CD14-positive monocyte (primary cell): ENCODE results near the gene RECQL5. TPM values are rescaled to one million over a fixed set of nuclear protein-coding genes. Genes with fewer than 3 reads are reported as not detected.

Experiments used
- DNase-seq, 3 donors: peaks; one replicate each; pipeline ENCODE4 v3.0.0-alpha.2; 2011 to 2022
- H2AFZ ChIP-seq: 2 replicates; pipeline ENCODE4 v1.6.0; 2012; ENCODE audit warnings: mild to moderate bottlenecking, low read depth, low read length, inconsistent platforms; ENCODE audit not compliant: insufficient read depth, poor library complexity, severe bottlenecking
- H3K27ac ChIP-seq, 2 donors: 1 replicate in 1 of 2; 2 replicates in 1 of 2; pipeline ENCODE4 v1.5.1; 2012 to 2013; ENCODE audit warnings: low read length in 2 of 2, control low read depth in 1 of 2, inconsistent platforms in 1 of 2, low read depth in 1 of 2, mild to moderate bottlenecking in 1 of 2
- H3K27me3 ChIP-seq, 2 donors: one replicate each; pipeline versions ENCODE4 v1.6.0 to v1.6.1; 2011 to 2013; ENCODE audit warnings: low read length in 2 of 2; ENCODE audit not compliant: control insufficient read depth in 2 of 2, insufficient read depth in 2 of 2
- H3K36me3 ChIP-seq, 2 donors: replicated peaks in 1 of 2; 1 replicate in 1 of 2; 2 replicates in 1 of 2; pipeline versions ENCODE4 v1.5.1 to v1.6.1; 2012 to 2013; ENCODE audit warnings: low read length in 2 of 2, control low read depth in 1 of 2, inconsistent platforms in 1 of 2, mild to moderate bottlenecking in 1 of 2; ENCODE audit not compliant: insufficient read depth in 2 of 2, control insufficient read depth in 1 of 2
- H3K4me1 ChIP-seq, 2 donors: 1 replicate in 1 of 2; 2 replicates in 1 of 2; pipeline versions ENCODE4 v1.5.1 to v1.6.1; 2012 to 2013; ENCODE audit warnings: low read length in 2 of 2, control low read depth in 1 of 2, inconsistent platforms in 1 of 2, mild to moderate bottlenecking in 1 of 2, moderate library complexity in 1 of 2; ENCODE audit not compliant: insufficient read depth in 2 of 2, control insufficient read depth in 1 of 2
- H3K4me2 ChIP-seq: replicated peaks from 2 replicates; pipeline ENCODE3; 2012; ENCODE audit warnings: low read length, moderate library complexity, mild to moderate bottlenecking; ENCODE audit not compliant: poor library complexity, severe bottlenecking; ENCODE audit errors: extremely low read depth
- H3K4me3 ChIP-seq, 3 experiments: fragments of 200-600 bp in 1 of 3; sonication (generic) in 1 of 3; replicated peaks in 1 of 3; 1 replicate in 2 of 3; 2 replicates in 1 of 3; pipeline ENCODE4 v1.5.1; 2011 to 2013; ENCODE audit warnings: low read length in 3 of 3, mild to moderate bottlenecking in 3 of 3, control low read depth in 2 of 3, low read depth in 2 of 3, inconsistent platforms in 1 of 3, moderate library complexity in 1 of 3
- H3K79me2 ChIP-seq: 2 replicates; pipeline ENCODE4 v1.6.0; 2012; ENCODE audit warnings: mild to moderate bottlenecking, control low read depth, inconsistent platforms, low read length, moderate library complexity; ENCODE audit not compliant: insufficient read depth
- H3K9ac ChIP-seq: 2 replicates; pipeline ENCODE4 v1.6.0; 2017; ENCODE audit warnings: low read length, mild to moderate bottlenecking; ENCODE audit not compliant: insufficient read depth, poor library complexity, severe bottlenecking
- H3K9me3 ChIP-seq, 2 donors: replicated peaks in 1 of 2; 1 replicate in 1 of 2; 2 replicates in 1 of 2; pipeline versions ENCODE4 v1.5.1 to v1.6.1; 2012 to 2013; ENCODE audit warnings: low read length in 2 of 2, control low read depth in 1 of 2; ENCODE audit not compliant: control insufficient read depth in 1 of 2, insufficient read depth in 1 of 2
- H4K20me1 ChIP-seq: 2 replicates; pipeline ENCODE4 v1.6.0; 2012; ENCODE audit warnings: mild to moderate bottlenecking, low read length, control low read depth, moderate library complexity; ENCODE audit not compliant: insufficient read depth
- H3K27ac Mint-ChIP-seq, 7 donors: one replicate each; pipeline ENCODE4 v1.8.0; 2020; ENCODE audit warnings: mild to moderate bottlenecking in 7 of 7, mixed read lengths in 7 of 7, moderate library complexity in 6 of 7, inconsistent platforms in 2 of 7
- H3K27me3 Mint-ChIP-seq, 3 donors: one replicate each; pipeline ENCODE4 v1.8.0; 2021 to 2022; ENCODE audit warnings: low read depth in 3 of 3, mild to moderate bottlenecking in 3 of 3, mixed read lengths in 3 of 3, moderate library complexity in 3 of 3, inconsistent platforms in 1 of 3
- H3K36me3 Mint-ChIP-seq, 2 donors: one replicate each; pipeline ENCODE4 v1.8.0; 2020; ENCODE audit warnings: mixed read lengths in 2 of 2, inconsistent platforms in 1 of 2, mild to moderate bottlenecking in 1 of 2
- H3K4me1 Mint-ChIP-seq: one replicate; pipeline ENCODE4 v1.8.0; 2020; ENCODE audit warnings: mild to moderate bottlenecking, mixed read lengths
- H3K4me3 Mint-ChIP-seq, 2 donors: one replicate each; pipeline ENCODE4 v1.8.0; 2020; ENCODE audit warnings: mild to moderate bottlenecking in 2 of 2, mixed read lengths in 2 of 2, moderate library complexity in 1 of 2
- H3K9me3 Mint-ChIP-seq, 7 donors: one replicate each; pipeline ENCODE4 v1.8.0; 2020 to 2022; ENCODE audit warnings: mixed read lengths in 7 of 7, mild to moderate bottlenecking in 6 of 7, moderate library complexity in 6 of 7, inconsistent platforms in 2 of 7
- WGBS: methylation state at CpG from one replicate; pipeline ENCODE4 v1.1.5; 2013; ENCODE audit warnings: missing lambda C conversion rate; ENCODE audit not compliant: insufficient coverage; 5-methylcytosine and 5-hydroxymethylcytosine counted together
- intact Hi-C, 2 donors: fragments of 100-400 bp; cut with micrococcal nuclease; formaldehyde crosslinking; loops; one replicate each; pipeline versions ENCODE4 v1.15.0 to v1.15.1; 2023
- polyA plus RNA-seq, 3 donors: library from polyadenylated mRNA; depleted of rRNA in 1 of 3; unstranded in 2 of 3; stranded (reverse) in 1 of 3; fragments of 300-500 nt in 2 of 3; fragments of >200 nt in 1 of 3; fragmentation: Illumina TruSeq in 2 of 3; gene quantifications; 1 replicate in 2 of 3; 2 replicates in 1 of 3; pipeline ENCODE4 v1.2.3, GENCODE V29; 2012 to 2021
- TF ChIP-seq, protein P1 (sequence below): fragments of 200-600 bp; IDR thresholded peaks from one replicate; pipeline ENCODE4 v1.8.0; 2022; ENCODE audit warnings: antibody characterized with exemption, mild to moderate bottlenecking

RECQL5 gene
- polyA plus RNA-seq, 3 donors: 3.1 to 27.7 (median 4.4) TPM

DNA sequence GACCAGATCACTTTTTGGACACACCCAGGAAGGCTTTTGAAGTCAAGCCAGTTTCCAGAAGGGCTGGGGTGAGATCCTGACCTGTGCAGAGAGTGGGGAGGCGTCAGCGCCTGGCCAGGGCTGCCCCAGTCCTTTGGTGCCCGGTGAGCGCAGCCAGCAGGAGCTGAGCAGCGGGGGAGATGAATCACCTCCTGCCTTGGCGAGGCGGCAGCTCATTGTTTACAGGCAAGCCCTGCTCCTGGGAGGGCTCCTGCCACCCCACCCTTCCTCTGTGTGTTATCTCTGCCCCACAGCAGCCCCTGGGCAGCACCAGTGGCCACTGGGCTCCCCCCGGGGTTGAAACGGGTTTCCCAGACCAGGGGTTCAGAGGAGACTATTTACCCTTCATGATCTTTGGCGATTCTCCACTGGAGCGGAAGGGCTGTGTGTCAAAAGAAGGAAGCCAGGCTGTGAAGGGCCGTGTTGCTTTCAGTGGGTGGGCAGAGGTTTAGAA, 40.2 kb upstream of the RECQL5 start:
- TF ChIP-seq, protein P1, sequence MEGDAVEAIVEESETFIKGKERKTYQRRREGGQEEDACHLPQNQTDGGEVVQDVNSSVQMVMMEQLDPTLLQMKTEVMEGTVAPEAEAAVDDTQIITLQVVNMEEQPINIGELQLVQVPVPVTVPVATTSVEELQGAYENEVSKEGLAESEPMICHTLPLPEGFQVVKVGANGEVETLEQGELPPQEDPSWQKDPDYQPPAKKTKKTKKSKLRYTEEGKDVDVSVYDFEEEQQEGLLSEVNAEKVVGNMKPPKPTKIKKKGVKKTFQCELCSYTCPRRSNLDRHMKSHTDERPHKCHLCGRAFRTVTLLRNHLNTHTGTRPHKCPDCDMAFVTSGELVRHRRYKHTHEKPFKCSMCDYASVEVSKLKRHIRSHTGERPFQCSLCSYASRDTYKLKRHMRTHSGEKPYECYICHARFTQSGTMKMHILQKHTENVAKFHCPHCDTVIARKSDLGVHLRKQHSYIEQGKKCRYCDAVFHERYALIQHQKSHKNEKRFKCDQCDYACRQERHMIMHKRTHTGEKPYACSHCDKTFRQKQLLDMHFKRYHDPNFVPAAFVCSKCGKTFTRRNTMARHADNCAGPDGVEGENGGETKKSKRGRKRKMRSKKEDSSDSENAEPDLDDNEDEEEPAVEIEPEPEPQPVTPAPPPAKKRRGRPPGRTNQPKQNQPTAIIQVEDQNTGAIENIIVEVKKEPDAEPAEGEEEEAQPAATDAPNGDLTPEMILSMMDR: no peak
- Mint-ChIP-seq H3K4me1 (no peaks in the 10 kb centered on the region), H3K36me3 (peaks cover 65 to 67% of the 10 kb centered on the region in 2 donors), H3K27ac (peak overlapping the region in 3 of 7 donors; percentile 1 to 84 (median 74)), H3K9me3 (no peaks in the 10 kb centered on the region), H3K4me3 (no peak overlapping the region), H3K27me3 (peaks cover 0 to 2% (median 2%) of the 10 kb centered on the region in 3 donors)
- Histone ChIP-seq H3K27ac (no peak overlapping the region), H3K27me3 (no peaks in the 10 kb centered on the region), H3K9me3 (no peaks in the 10 kb centered on the region), H3K9ac (no peak overlapping the region), H4K20me1 (no peaks in the 10 kb centered on the region), H3K36me3 (peaks cover 54 to 68% of the 10 kb centered on the region in 2 donors), H3K4me2 (no peak overlapping the region), H3K4me3 (no peak overlapping the region), H2AFZ (no peak overlapping the region), H3K4me1 (no peaks in the 10 kb centered on the region), H3K79me2 (no peaks in the 10 kb centered on the region)
- 61% methylated on average over 11 of the region's 12 CpGs for WGBS
- intact Hi-C loops: loop anchor here in 1 of 2 donors (5.0 kb wide), 1 partner anchor 35 kb away; no protein-coding TSS in a partner anchor
- DNase-seq: no peak

DNA sequence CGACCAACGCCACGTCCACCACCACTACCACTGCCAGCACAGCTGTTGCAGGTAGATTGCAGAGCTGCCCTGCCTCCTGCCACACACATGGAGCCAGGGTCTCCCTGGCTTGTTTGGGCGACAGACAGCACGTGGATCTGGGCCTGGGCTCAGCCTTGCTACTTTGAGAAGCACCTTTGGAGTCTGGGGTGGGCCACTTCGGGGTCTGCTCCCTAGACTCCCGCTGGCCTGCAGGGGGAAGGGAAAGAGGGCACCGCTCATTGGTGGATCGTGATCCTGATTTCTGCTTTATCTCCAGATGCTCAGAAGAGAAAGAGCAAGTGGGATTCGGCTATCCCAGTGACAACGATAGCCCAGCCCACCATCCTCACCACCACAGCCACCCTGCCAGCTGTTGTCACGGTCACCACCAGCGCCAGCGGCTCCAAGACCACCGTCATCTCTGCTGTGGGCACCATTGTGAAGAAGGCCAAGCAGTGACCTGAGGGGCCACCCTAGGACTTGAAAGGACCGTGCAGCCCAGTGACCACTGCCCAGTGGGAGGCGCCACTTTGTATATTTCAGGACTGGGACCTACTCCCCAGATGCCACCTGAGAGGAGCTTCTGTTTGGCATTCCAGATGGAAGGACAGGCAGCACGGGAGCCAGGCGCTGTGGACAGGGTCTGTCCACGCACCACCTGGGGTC, 39.2 kb upstream of the RECQL5 start:
- no peaks in the 10 kb centered on the region for H3K9me3 ChIP-seq
- TF ChIP-seq, protein P1: peak; percentile 13
- no peak overlapping the region for H2AFZ ChIP-seq
- no peaks in the 10 kb centered on the region for H4K20me1 ChIP-seq
- no peaks in the 10 kb centered on the region for H3K79me2 ChIP-seq
- Mint-ChIP-seq H3K36me3 (peaks cover 75 to 77% of the 10 kb centered on the region in 2 donors), H3K27me3 (peaks cover 0 to 2% (median 2%) of the 10 kb centered on the region in 3 donors), H3K4me3 (no peak overlapping the region), H3K4me1 (no peaks in the 10 kb centered on the region), H3K9me3 (no peaks in the 10 kb centered on the region), H3K27ac (no peak overlapping the region)
- H3K36me3 ChIP-seq: peaks cover 62 to 77% of the 10 kb centered on the region in 2 donors
- H3K4me3 ChIP-seq: no peak overlapping the region
- WGBS: 93% methylated on average over 18 of the region's 20 CpGs
- H3K27ac ChIP-seq: peak overlapping the region in 1 of 2 donors; percentile 20
- no peaks in the 10 kb centered on the region for H3K27me3 ChIP-seq
- no peaks in the 10 kb centered on the region for H3K4me1 ChIP-seq
- intact Hi-C loops: loop anchor here in 1 of 2 donors (5.0 kb wide), 1 partner anchor 36 kb away; no protein-coding TSS in a partner anchor
- no peak overlapping the region for H3K4me2 ChIP-seq
- DNase-seq: no peak
- no peak overlapping the region for H3K9ac ChIP-seq
